ENCODE measurements around the gene FYN.

FYN gene

DNA sequence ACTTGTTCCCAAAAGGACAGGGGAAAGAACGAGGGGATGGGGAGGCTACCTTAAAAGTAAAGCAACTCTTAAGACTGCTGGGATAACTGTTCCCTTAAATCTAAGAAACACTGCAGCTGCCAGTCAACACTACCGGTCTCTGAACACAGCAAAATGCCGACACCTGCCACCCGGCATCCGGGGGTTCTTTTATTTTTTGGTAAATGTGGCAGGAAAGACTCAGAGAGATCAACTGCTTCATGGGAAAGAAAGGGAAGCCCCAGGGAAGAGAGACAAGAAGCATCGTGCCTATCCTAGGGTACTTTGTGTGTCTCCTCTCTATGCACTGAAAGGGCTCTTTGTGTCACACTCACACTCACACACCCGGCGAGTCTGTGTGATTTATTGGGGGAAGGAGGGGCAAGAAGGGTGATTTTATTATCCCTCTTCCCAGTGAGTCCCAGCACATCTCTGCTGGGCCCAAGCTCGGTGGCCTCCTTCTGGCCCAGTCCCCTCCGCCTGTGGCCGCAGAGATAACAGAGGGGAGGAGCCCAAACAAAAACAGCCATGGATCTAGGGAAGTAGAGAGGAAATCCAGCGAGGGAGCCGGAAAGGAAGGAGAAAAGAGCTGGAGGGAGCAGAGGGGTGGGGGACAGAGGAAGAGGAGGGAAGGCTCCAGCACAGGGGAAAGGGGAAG, 1.4 kb downstream of the FYN start:
- ChIA-PET CTCF (interaction anchor here (0.6 kb wide), 1 partner anchor 214 kb away, joined by 5 read pairs; no protein-coding TSS in a partner anchor), POLR2A (interaction anchor here (1.0 kb wide), 1 partner anchor 18 kb away, joined by 4 read pairs; no protein-coding TSS in a partner anchor)
- no peak for TF ChIP-seq TARDBP (IDR thresholded peaks at IDR 0.05)
- TF ChIP-seq, protein P1, sequence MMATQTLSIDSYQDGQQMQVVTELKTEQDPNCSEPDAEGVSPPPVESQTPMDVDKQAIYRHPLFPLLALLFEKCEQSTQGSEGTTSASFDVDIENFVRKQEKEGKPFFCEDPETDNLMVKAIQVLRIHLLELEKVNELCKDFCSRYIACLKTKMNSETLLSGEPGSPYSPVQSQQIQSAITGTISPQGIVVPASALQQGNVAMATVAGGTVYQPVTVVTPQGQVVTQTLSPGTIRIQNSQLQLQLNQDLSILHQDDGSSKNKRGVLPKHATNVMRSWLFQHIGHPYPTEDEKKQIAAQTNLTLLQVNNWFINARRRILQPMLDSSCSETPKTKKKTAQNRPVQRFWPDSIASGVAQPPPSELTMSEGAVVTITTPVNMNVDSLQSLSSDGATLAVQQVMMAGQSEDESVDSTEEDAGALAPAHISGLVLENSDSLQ (IDR thresholded peaks at IDR 0.05) = peak; percentile 89
- no peak for TF ChIP-seq SUZ12 (IDR thresholded peaks at IDR 0.05)
- TF ChIP-seq L3MBTL2 (conservative IDR thresholded peaks at IDR 0.05) = no peak
- no peak for TF ChIP-seq ARNT (IDR thresholded peaks at IDR 0.05)
- peak; percentile 61 for DNase-seq (ENCODE audit: extremely low spot score)

DNA sequence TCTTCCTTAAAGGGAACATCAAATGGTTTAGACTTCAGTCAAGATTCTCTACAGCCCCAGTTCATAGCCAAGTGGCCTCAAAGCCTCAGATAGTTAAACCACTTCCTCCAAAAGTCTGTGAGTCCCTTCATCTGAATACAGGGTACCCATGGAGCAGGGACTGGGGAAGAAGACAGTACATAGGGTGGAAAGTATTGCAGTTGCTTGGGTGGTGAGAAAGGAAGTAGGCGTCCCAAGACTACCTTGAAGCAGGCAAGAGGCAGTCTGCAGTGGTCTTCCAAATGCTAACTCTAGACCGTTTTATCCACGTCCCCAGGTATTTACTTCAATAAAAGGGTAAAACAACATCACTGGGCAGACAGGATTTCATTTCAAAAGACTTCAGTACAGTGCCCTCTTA, 2.0 kb downstream of the FYN start:
- ChIA-PET CTCF (no interaction called here), POLR2A (interaction anchor here (1.0 kb wide), 1 partner anchor 17 kb away, joined by 4 read pairs; no protein-coding TSS in a partner anchor)
- no peak for DNase-seq (ENCODE audit: extremely low spot score)
- TF ChIP-seq ARNT (IDR thresholded peaks at IDR 0.05) = no peak
- TF ChIP-seq HDGF (IDR thresholded peaks at IDR 0.05; ENCODE audit: borderline replicate concordance) = no peak
- no peak for TF ChIP-seq FOXK2 (IDR thresholded peaks at IDR 0.05)
- no peak for TF ChIP-seq SP1 (IDR thresholded peaks at IDR 0.05)
- no peak for TF ChIP-seq L3MBTL2 (conservative IDR thresholded peaks at IDR 0.05)
- no peak for TF ChIP-seq FOXA1 (IDR thresholded peaks at IDR 0.05)
- TF ChIP-seq LEF1 (IDR thresholded peaks at IDR 0.05; ENCODE audit: borderline replicate concordance) = no peak
- no peak for TF ChIP-seq FOXM1 (IDR thresholded peaks at IDR 0.05; ENCODE audit: borderline replicate concordance)
- TF ChIP-seq CTBP1 (IDR thresholded peaks at IDR 0.05; ENCODE audit: borderline replicate concordance) = no peak
- TF ChIP-seq, protein P1 (IDR thresholded peaks at IDR 0.05) = no peak
- TF ChIP-seq TARDBP (IDR thresholded peaks at IDR 0.05) = no peak
- TF ChIP-seq NFRKB (IDR thresholded peaks at IDR 0.05) = no peak
- TF ChIP-seq BHLHE40 (IDR thresholded peaks at IDR 0.05; ENCODE audit: borderline replicate concordance) = no peak
- TF ChIP-seq SUZ12 (IDR thresholded peaks at IDR 0.05) = no peak
- no peak for TF ChIP-seq ELF4 (IDR thresholded peaks at IDR 0.05)
- no peak for TF ChIP-seq ZNF384 (IDR thresholded peaks at IDR 0.05)

DNA sequence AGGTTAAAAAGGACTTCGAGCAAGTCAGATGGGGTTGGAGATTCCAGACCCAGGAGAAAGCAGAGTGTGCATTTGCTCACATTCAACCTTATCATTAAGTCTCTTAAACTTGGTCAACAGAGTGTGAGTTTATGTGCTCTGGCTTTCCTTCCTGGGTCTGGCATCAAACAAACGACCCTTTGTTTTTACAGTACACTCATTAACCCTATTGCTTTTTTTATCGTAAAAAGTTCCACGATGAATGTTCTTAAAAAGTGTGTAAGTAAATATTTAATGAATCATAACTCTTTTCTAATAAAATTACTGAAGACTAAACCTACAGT, 2.5 kb downstream of the FYN start:
- ChIA-PET POLR2A (no interaction called here), CTCF (no interaction called here)
- DNase-seq (ENCODE audit: extremely low spot score) = no peak
- TF ChIP-seq SP1 (IDR thresholded peaks at IDR 0.05) (no peak), SUZ12 (IDR thresholded peaks at IDR 0.05) (no peak), HDGF (IDR thresholded peaks at IDR 0.05; ENCODE audit: borderline replicate concordance) (no peak), BHLHE40 (IDR thresholded peaks at IDR 0.05; ENCODE audit: borderline replicate concordance) (no peak), FOXM1 (IDR thresholded peaks at IDR 0.05; ENCODE audit: borderline replicate concordance) (no peak), ZNF384 (IDR thresholded peaks at IDR 0.05) (no peak), ARNT (IDR thresholded peaks at IDR 0.05) (no peak), L3MBTL2 (conservative IDR thresholded peaks at IDR 0.05) (no peak), LEF1 (IDR thresholded peaks at IDR 0.05; ENCODE audit: borderline replicate concordance) (no peak)
- TF ChIP-seq, protein P1 (IDR thresholded peaks at IDR 0.05) = no peak

DNA sequence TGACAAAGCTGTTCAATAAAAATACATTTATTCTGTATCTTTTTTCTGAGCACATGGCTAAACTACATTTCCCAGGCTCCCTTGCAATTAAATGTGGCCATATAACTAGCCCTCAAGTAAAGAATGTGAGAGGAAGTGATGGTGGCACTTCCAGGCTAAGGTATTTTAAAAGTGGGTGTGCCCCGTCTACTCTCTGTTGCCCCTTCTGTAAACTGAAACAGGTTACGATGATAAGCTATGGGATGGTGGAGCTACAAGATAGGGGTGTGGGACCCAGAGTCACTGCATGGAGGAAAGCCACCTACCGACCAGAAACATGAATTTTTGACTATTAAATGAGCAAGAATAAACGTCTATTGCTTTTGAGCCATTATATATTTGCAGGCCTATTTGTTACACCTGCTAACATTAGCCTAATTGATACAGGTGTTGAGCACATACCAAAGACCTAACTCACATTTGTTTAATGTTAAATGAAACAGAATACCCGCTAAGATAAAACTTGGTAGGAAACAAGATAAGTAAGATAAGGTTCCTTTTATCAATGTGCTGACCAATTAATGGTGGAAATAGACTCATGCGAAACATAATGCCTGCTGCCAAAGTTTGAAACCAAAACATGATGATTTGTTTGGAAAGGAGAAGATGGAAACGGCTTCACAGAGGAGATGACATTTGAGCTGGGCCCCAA, 3.1 kb downstream of the FYN start:
- TF ChIP-seq ELF4 (IDR thresholded peaks at IDR 0.05) = no peak
- TF ChIP-seq, protein P1 (IDR thresholded peaks at IDR 0.05) = no peak
- TF ChIP-seq SP1 (IDR thresholded peaks at IDR 0.05) = no peak
- TF ChIP-seq LEF1 (IDR thresholded peaks at IDR 0.05; ENCODE audit: borderline replicate concordance) = no peak
- TF ChIP-seq SUZ12 (IDR thresholded peaks at IDR 0.05) = no peak
- no peak for TF ChIP-seq CTBP1 (IDR thresholded peaks at IDR 0.05; ENCODE audit: borderline replicate concordance)
- no peak for TF ChIP-seq ARNT (IDR thresholded peaks at IDR 0.05)
- TF ChIP-seq HDGF (IDR thresholded peaks at IDR 0.05; ENCODE audit: borderline replicate concordance) = no peak
- TF ChIP-seq BHLHE40 (IDR thresholded peaks at IDR 0.05; ENCODE audit: borderline replicate concordance) = no peak
- no peak for DNase-seq (ENCODE audit: extremely low spot score)
- ChIA-PET POLR2A (no interaction called here), CTCF (no interaction called here)

DNA sequence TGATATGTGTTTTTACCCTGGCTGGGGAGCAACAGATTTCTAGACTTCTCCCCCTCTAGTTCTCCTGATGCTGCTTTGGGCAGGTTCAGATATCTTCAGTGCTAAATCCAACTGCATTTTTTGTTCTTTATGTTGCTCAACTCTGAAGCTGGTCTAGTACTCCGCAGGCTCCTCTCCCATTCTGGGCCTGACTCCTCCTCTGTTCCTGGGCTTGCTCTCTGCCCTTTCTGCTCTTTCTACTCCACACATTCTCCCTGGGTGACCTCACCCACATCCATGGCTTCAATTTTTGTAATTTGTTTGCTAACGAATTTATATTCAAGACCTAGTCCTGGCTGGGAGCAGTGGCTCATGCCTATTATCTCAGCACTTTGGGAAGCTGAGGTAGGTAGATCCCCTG, 6.4 kb downstream of the FYN start:
- ChIA-PET POLR2A (no interaction called here), CTCF (no interaction called here)
- no peak for DNase-seq (ENCODE audit: extremely low spot score)
- no peak for TF ChIP-seq CTBP1 (IDR thresholded peaks at IDR 0.05; ENCODE audit: borderline replicate concordance)
- TF ChIP-seq FOXM1 (IDR thresholded peaks at IDR 0.05; ENCODE audit: borderline replicate concordance) = no peak
- no peak for TF ChIP-seq SP1 (IDR thresholded peaks at IDR 0.05)
- no peak for TF ChIP-seq FOXA1 (IDR thresholded peaks at IDR 0.05)
- TF ChIP-seq ARNT (IDR thresholded peaks at IDR 0.05) = no peak
- TF ChIP-seq ELF4 (IDR thresholded peaks at IDR 0.05) = no peak
- no peak for TF ChIP-seq FOXK2 (IDR thresholded peaks at IDR 0.05)
- TF ChIP-seq TARDBP (IDR thresholded peaks at IDR 0.05) = no peak
- no peak for TF ChIP-seq BHLHE40 (IDR thresholded peaks at IDR 0.05; ENCODE audit: borderline replicate concordance)
- TF ChIP-seq L3MBTL2 (conservative IDR thresholded peaks at IDR 0.05) = no peak
- no peak for TF ChIP-seq LEF1 (IDR thresholded peaks at IDR 0.05; ENCODE audit: borderline replicate concordance)
- TF ChIP-seq NFRKB (IDR thresholded peaks at IDR 0.05) = no peak
- no peak for TF ChIP-seq HDGF (IDR thresholded peaks at IDR 0.05; ENCODE audit: borderline replicate concordance)
- no peak for TF ChIP-seq ZNF384 (IDR thresholded peaks at IDR 0.05)
- TF ChIP-seq SUZ12 (IDR thresholded peaks at IDR 0.05) = no peak
- TF ChIP-seq, protein P1 (IDR thresholded peaks at IDR 0.05) = no peak
